WI38 (cell line): ENCODE data around the gene UBAP1.
"Not testable (repeated sequence)": the region's sequence is repeated elsewhere in the genome, so short reads cannot be mapped to it uniquely, and the experiment has no call there.

Source experiments
- H3K4me3 ChIP-seq: 2 replicates; pipeline ENCODE4 v1.5.1; 2011; ENCODE audit warnings: low read depth, mild to moderate bottlenecking, control low read depth, low read length
- TF ChIP-seq, protein P1 (sequence below): IDR thresholded peaks from 2 replicates; pipeline ENCODE4 v1.5.1; 2012; ENCODE audit warnings: low read depth, mild to moderate bottlenecking, control low read depth, low read length

Gene UBAP1

DNA sequence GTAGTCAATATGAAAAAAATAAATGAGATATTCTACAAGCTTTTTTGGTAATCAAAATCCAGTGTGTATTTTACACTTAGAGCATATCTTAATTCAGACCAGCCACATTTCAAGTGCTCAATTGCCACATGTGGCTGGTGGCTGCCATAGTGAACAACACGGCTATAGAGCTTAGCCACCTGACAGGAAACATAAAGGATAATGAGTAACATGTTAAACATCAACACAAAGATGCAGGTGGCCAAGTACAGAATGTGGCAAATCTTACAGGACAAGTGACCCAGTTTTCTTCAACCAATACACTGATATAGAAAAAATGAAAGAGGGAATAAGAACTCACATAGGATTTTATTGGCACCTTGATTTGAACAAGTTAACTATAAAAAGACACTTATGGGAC lies 88.8 kb downstream of the UBAP1 start:
- no peak overlapping the region for H3K4me3 ChIP-seq
- TF ChIP-seq, protein P1, sequence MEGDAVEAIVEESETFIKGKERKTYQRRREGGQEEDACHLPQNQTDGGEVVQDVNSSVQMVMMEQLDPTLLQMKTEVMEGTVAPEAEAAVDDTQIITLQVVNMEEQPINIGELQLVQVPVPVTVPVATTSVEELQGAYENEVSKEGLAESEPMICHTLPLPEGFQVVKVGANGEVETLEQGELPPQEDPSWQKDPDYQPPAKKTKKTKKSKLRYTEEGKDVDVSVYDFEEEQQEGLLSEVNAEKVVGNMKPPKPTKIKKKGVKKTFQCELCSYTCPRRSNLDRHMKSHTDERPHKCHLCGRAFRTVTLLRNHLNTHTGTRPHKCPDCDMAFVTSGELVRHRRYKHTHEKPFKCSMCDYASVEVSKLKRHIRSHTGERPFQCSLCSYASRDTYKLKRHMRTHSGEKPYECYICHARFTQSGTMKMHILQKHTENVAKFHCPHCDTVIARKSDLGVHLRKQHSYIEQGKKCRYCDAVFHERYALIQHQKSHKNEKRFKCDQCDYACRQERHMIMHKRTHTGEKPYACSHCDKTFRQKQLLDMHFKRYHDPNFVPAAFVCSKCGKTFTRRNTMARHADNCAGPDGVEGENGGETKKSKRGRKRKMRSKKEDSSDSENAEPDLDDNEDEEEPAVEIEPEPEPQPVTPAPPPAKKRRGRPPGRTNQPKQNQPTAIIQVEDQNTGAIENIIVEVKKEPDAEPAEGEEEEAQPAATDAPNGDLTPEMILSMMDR: no peak

DNA sequence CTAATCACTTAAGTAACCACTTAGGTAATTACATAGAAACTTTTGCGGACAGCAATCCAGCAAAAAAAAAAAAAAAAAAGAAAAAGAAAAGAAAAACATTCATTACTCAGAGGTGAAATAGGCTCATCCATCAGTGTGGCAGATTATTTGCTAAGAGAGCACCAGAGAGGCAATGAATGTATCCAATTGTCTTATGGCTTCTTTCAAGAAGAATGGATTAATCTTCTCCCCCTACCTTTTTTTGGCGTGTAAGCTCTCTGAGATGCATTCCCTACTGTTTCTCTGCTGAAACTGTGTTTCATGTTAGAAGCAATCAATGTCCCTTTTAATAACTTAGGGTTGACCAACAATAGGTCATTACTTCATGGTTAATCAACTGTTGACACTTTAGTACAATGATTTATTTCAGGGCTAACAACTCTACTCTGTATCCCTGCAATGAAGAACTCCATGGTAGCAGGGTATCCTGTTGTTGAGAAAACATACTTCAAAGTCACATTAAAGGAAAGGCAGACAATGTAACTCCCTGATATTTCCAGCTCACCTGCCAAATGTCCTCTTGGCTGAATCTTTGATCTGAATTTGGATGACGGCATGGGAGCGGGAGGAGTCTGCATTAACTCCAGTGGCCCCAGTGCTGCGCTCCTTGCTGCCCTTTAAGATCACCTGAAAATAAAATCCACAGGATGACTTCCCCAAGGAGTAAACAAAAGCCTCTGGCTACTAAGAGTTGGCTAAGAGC lies 92.6 kb downstream of the UBAP1 start:
- H3K4me3 ChIP-seq: no peak overlapping the region
- TF ChIP-seq, protein P1: no peak

DNA sequence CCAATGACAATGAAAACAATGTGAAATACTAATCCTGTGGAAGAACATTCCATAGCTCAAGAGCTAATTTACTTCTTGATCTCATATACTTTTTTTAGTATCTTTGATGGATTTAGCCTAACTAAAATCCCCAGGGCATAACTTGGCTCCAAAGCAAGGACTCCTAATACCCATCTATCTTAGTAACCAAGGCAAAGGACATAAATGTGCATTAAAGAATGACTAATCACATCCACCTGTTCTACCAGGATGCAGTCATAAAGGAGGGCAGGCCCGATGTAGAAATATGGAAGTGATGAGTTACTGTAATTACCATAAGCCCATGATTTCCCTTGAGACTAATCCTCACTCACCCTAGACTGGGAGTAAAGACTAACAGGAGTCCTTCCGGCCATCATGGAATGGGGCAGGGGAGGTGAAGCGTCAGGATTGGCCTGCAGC lies 93.3 kb downstream of the UBAP1 start:
- TF ChIP-seq, protein P1: no peak
- H3K4me3 ChIP-seq: no peak overlapping the region

DNA sequence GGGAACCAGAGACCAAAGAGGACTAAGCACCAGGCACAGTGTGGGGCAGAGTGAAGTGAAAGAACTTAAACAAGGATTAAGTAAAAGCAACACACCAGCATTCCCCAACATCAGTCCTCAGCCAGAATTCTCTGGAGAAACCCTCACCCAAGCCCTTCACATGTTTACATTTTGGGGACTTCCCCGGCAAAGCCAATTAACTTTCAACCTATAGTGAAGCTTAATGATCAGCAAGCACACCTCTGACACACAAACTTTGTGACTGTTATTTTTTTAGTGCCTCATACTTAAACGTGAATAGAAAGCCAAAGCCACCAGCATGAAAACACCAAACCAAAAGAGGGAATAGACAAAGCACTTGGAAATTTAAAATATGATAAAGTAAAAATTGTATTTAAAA lies 94.7 kb downstream of the UBAP1 start:
- H3K4me3 ChIP-seq: not testable (repeated sequence)

DNA sequence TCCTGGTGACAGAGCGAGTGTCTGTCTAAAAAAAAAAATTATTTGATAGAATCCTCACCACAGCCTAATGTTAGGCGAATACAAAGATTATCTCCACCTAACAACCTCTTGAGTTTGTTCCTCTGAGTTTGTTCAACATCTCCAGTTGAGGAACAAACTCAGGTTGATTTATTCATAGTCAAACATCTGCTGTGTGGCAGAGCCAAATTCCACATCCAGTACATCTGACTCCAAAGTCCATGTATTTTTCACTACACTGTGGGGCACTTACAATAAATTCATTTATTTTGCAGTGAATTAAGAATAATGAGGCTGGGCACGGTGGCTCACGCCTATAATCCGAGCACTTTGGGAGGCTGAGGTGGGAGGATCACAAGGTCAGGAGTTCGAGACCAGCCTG lies 97.0 kb downstream of the UBAP1 start:
- TF ChIP-seq, protein P1: no peak
- no peak overlapping the region for H3K4me3 ChIP-seq

DNA sequence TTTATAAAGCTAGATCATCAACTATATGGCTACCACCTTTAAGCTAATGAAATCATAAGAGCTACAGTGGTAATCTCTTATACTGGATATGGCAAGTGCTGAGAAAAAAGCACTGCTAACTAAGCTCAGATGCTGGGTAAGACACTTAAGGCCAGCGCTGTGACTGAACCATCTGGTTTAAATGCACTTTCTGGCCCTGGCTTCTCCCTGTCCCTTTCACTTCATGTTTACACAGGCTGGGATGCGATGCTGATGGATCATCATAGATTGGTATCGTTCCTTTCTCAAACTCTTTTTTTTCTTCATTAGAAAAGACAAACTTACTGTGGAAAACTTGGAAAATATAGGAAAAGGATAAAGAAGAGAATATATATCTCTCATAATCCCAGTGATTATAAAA lies 97.9 kb downstream of the UBAP1 start:
- TF ChIP-seq, protein P1: no peak
- H3K4me3 ChIP-seq: no peak overlapping the region

DNA sequence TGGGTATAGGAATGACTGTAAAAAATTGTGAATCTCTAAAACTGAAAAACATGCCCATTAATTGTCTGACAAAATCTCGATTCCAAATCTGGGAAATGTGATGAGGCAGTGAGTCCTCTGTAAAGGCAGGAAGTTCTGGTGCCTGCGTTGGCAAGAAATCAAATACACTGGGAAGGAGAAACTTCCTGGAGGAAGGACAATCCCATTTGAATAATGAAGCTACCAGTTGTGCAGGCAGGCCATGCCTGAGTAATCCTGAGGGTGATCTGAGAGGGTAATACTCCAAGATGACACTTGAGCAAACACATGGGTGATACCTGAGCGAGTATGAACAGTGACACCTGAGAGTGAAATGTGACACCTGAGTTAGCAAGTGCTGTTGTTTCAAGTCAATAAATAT lies 100.6 kb downstream of the UBAP1 start:
- TF ChIP-seq, protein P1: no peak
- no peak overlapping the region for H3K4me3 ChIP-seq

DNA sequence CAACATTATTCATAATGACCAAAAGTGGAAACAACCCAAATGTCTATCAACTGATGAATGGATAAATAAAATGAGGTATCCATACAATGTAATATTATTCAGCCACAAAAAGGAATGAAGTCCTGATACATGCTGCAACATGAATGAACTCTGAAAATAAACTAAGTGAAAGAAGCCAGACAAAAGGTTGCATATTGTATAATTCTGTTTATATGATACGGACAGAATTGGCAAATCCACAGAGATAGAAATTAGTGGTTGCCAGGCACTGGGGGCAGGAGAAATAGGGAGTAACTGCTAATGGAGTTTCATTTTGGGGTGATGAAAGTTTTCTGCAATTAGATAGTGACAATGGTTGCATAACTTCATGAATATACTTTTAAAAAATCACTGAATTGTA lies 103.3 kb downstream of the UBAP1 start:
- TF ChIP-seq, protein P1: no peak
- no peak overlapping the region for H3K4me3 ChIP-seq
